ENCODE data around the gene TPSAB1.

DNA sequence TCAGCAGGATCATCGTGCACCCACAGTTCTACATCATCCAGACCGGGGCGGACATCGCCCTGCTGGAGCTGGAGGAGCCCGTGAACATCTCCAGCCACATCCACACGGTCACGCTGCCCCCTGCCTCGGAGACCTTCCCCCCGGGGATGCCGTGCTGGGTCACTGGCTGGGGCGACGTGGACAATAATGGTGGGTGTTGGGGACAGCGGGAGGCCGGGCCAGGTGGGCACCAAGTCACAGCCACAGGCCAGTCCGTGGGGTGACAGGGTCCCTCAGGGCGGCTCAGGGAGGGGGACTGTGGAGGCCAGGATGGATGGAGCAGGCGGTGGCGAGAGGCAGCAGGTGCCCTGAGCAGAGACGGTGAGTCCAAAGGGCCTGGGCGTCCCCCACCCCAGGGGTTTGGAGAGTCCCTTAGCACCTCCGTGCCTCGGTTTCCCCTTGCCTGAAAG, 16.4 kb downstream of the TPSAB1 start:
- TF ChIP-seq, protein P1, sequence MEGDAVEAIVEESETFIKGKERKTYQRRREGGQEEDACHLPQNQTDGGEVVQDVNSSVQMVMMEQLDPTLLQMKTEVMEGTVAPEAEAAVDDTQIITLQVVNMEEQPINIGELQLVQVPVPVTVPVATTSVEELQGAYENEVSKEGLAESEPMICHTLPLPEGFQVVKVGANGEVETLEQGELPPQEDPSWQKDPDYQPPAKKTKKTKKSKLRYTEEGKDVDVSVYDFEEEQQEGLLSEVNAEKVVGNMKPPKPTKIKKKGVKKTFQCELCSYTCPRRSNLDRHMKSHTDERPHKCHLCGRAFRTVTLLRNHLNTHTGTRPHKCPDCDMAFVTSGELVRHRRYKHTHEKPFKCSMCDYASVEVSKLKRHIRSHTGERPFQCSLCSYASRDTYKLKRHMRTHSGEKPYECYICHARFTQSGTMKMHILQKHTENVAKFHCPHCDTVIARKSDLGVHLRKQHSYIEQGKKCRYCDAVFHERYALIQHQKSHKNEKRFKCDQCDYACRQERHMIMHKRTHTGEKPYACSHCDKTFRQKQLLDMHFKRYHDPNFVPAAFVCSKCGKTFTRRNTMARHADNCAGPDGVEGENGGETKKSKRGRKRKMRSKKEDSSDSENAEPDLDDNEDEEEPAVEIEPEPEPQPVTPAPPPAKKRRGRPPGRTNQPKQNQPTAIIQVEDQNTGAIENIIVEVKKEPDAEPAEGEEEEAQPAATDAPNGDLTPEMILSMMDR (IDR thresholded peaks at IDR 0.05 in 2 of 3, conservative IDR thresholded peaks at IDR 0.05 in 1 of 3; ENCODE audit: borderline replicate concordance in 1 of 3, insufficient read depth in 1 of 3, low read depth in 2 of 3, low read length in 2 of 3): no peak
- no peak for TF ChIP-seq YY1 (IDR thresholded peaks at IDR 0.05; ENCODE audit: extremely low read depth, insufficient replicate concordance, low read depth, low read length)
- no peak for TF ChIP-seq TCF7L2 (IDR thresholded peaks at IDR 0.05; ENCODE audit: borderline replicate concordance, extremely low read depth, insufficient read depth, insufficient read length)
- no peak for TF ChIP-seq EGR1 (IDR thresholded peaks at IDR 0.05; ENCODE audit: low read depth)

Data from HCT116 (cell line).